Measurements from ENCODE around the gene MRPL24. TPM values are rescaled to one million over a fixed set of nuclear protein-coding genes. Genes with fewer than 3 reads are reported as not detected.

The MRPL24 gene
- total and polyA plus RNA-seq, 2 of the 13 experiments (the other 11 are each of a cell fraction or from before 2014, with no cell fraction given), result 38.1 to 42.9 TPM

- TF ChIP-seq PATZ1 (CRISPR knock-in tag; IDR thresholded peaks at IDR 0.05), result 0 out of 2 replicates have a peak, but pooled peaks have one; percentile 3
- TF ChIP-seq ZNF580 (CRISPR knock-in tag; IDR thresholded peaks at IDR 0.05; ENCODE audit: borderline replicate concordance, low read depth), result no peak
- no peak for TF ChIP-seq ADNP (CRISPR knock-in tag; IDR thresholded peaks at IDR 0.05)
- TF ChIP-seq ZNF280B (CRISPR knock-in tag; IDR thresholded peaks at IDR 0.05; ENCODE audit: borderline replicate concordance), result no peak
- TF ChIP-seq RCOR2 (CRISPR knock-in tag; IDR thresholded peaks at IDR 0.05), result no peak
- no peak for TF ChIP-seq HNF4G (IDR thresholded peaks at IDR 0.05; ENCODE audit: borderline replicate concordance, low read depth, low read length)
- no peak for TF ChIP-seq HNF4G (CRISPR knock-in tag; IDR thresholded peaks at IDR 0.05; ENCODE audit: borderline replicate concordance, low read depth)
- no peak for TF ChIP-seq ZNF577 (CRISPR knock-in tag; IDR thresholded peaks at IDR 0.05; ENCODE audit: borderline replicate concordance, low read depth)
- TF ChIP-seq RBM22 (optimal IDR thresholded peaks at IDR 0.05; ENCODE audit: low read length), result no peak
- no peak for TF ChIP-seq SIN3B (IDR thresholded peaks at IDR 0.05; ENCODE audit: low read length)
- TF ChIP-seq ZNF256 (CRISPR knock-in tag; conservative IDR thresholded peaks at IDR 0.05), result no peak; the same call in 1 of the 2 replicates
- TF ChIP-seq HIC2 (CRISPR knock-in tag; IDR thresholded peaks at IDR 0.05; ENCODE audit: low read depth), result no peak
- no peak for TF ChIP-seq NPAS2 (CRISPR knock-in tag; IDR thresholded peaks at IDR 0.05; ENCODE audit: borderline replicate concordance)
- no peak for TF ChIP-seq GTF3A (CRISPR knock-in tag; conservative IDR thresholded peaks at IDR 0.05)
- TF ChIP-seq ZNF713 (CRISPR knock-in tag; IDR thresholded peaks at IDR 0.05), result no peak
- 0 out of 2 replicates have a peak, but pooled peaks have one; percentile 4 for TF ChIP-seq ZNF281 (CRISPR knock-in tag; IDR thresholded peaks at IDR 0.05; ENCODE audit: borderline replicate concordance)
- no peak for TF ChIP-seq ZNF205 (CRISPR knock-in tag; IDR thresholded peaks at IDR 0.05)
- no peak for TF ChIP-seq ZNF44 (CRISPR knock-in tag; IDR thresholded peaks at IDR 0.05)
- peak; percentile 94 for TF ChIP-seq ZNF777 (CRISPR knock-in tag; IDR thresholded peaks at IDR 0.05)
- TF ChIP-seq ZNF230 (CRISPR knock-in tag; IDR thresholded peaks at IDR 0.05), result peak; percentile 52; the same call in 1 of the 2 replicates
- no peak for TF ChIP-seq NR0B2 (CRISPR knock-in tag; IDR thresholded peaks at IDR 0.05)
Observed at GRCh38 chr1:156727926-156728598, 12.8 kb downstream of the MRPL24 start, which contains the start of gene METTL25B (continued).

Data from HepG2 (cell line).